Astrocyte (in vitro differentiated cells and primary cell): ENCODE measurements around the gene DCLK2. TPM values are rescaled to one million over a fixed set of nuclear protein-coding genes. Genes with fewer than 3 reads are reported as not detected.
A peak's percentile ranks its signal among the peaks of the same experiment; 100 is the strongest.

Experiments used
- DNase-seq: peaks from one replicate; pipeline ENCODE4 v3.0.0-alpha.2; 2010; ENCODE audit warnings: low read depth
- FAIRE-seq: peaks from 2 replicates; lab custom pipeline; 2011; peaks lifted over from hg19 to GRCh38; lab: Jason Lieb, UNC
- H2AFZ ChIP-seq: 2 replicates; pipeline ENCODE4 v1.6.0; 2012; ENCODE audit warnings: low read depth, low read length, inconsistent platforms
- H3K27ac ChIP-seq: 2 replicates; pipeline ENCODE4 v1.5.1; 2011; ENCODE audit warnings: low read depth, low read length, inconsistent platforms
- H3K27me3 ChIP-seq: 2 replicates; pipeline ENCODE4 v1.6.0; 2011; ENCODE audit warnings: low read length, inconsistent platforms; ENCODE audit not compliant: insufficient read depth
- H3K36me3 ChIP-seq: 2 replicates; pipeline ENCODE4 v1.5.1; 2011; ENCODE audit warnings: low read length, inconsistent platforms; ENCODE audit not compliant: insufficient read depth
- H3K4me1 ChIP-seq: 2 replicates; pipeline ENCODE4 v1.5.1; 2011; ENCODE audit warnings: low read length, inconsistent platforms; ENCODE audit not compliant: insufficient read depth
- H3K4me2 ChIP-seq: 2 replicates; pipeline ENCODE4 v1.6.0; 2012; ENCODE audit warnings: low read length, inconsistent platforms
- H3K4me3 ChIP-seq: 2 replicates; pipeline ENCODE4 v1.5.1; 2011; ENCODE audit warnings: low read depth, mild to moderate bottlenecking, low read length, inconsistent platforms; ENCODE audit not compliant: insufficient read depth
- H3K79me2 ChIP-seq: 2 replicates; pipeline ENCODE4 v1.6.0; 2012; ENCODE audit warnings: mild to moderate bottlenecking, low read length, inconsistent platforms; ENCODE audit not compliant: insufficient read depth
- H3K9ac ChIP-seq: 2 replicates; pipeline ENCODE4 v1.6.0; 2012; ENCODE audit warnings: mild to moderate bottlenecking, low read length, inconsistent platforms
- H3K9me3 ChIP-seq: 2 replicates; pipeline ENCODE4 v1.5.1; 2012; ENCODE audit warnings: low read depth, mild to moderate bottlenecking, low read length, inconsistent platforms; ENCODE audit not compliant: insufficient read depth
- H4K20me1 ChIP-seq: 2 replicates; pipeline ENCODE4 v1.6.0; 2012; ENCODE audit warnings: low read length, inconsistent platforms; ENCODE audit not compliant: insufficient read depth
- H3K27ac Mint-ChIP-seq: one replicate; pipeline ENCODE4 v1.8.0; 2021; ENCODE audit warnings: mild to moderate bottlenecking, mixed read lengths; ENCODE audit not compliant: unreplicated experiment
- H3K27me3 Mint-ChIP-seq: one replicate; pipeline ENCODE4 v1.8.0; 2021; ENCODE audit warnings: low read depth, mixed read lengths; ENCODE audit not compliant: unreplicated experiment
- H3K36me3 Mint-ChIP-seq: one replicate; pipeline ENCODE4 v1.8.0; 2021; ENCODE audit warnings: low read depth, mixed read lengths; ENCODE audit not compliant: unreplicated experiment
- H3K4me1 Mint-ChIP-seq: one replicate; pipeline ENCODE4 v1.8.0; 2021; ENCODE audit warnings: low read depth, mixed read lengths; ENCODE audit not compliant: unreplicated experiment
- H3K4me3 Mint-ChIP-seq: one replicate; pipeline ENCODE4 v1.8.0; 2021; ENCODE audit warnings: mild to moderate bottlenecking, moderate library complexity, mixed read lengths; ENCODE audit not compliant: unreplicated experiment
- H3K9me3 Mint-ChIP-seq: one replicate; pipeline ENCODE4 v1.8.0; 2021; ENCODE audit warnings: mild to moderate bottlenecking, mixed read lengths; ENCODE audit not compliant: unreplicated experiment
- CTCF ChIP-seq: IDR thresholded peaks from 2 replicates; pipeline ENCODE4 v1.5.1; 2011; ENCODE audit warnings: low read depth, mild to moderate bottlenecking, inconsistent platforms, low read length, moderate library complexity; ENCODE audit not compliant: insufficient read depth
- EZH2 ChIP-seq: IDR thresholded peaks from 2 replicates; pipeline ENCODE4 v1.6.1; 2012; ENCODE audit warnings: mild to moderate bottlenecking, low read length, inconsistent platforms; ENCODE audit not compliant: insufficient read depth
- total RNA-seq: library from RNA; stranded (reverse); gene quantifications from 2 replicates; pipeline ENCODE4 v1.2.1, GENCODE V29; 2021

DCLK2 gene
- total RNA-seq, 1 donor from 2014 or later, result 6.2 TPM

GRCh38 chr4:150237110-150237872 is 159.0 kb downstream of the DCLK2 start:
- H2AFZ ChIP-seq, result no peak overlapping the region
- DNase-seq, result peak; percentile 98
- peak; percentile 88 for FAIRE-seq
- H3K36me3 Mint-ChIP-seq, result peaks cover 14% of the 10 kb centered on the region
- H3K4me3 ChIP-seq, result peak overlapping the region; percentile 34
- H3K79me2 ChIP-seq, result no peaks in the 10 kb centered on the region
- peak overlapping the region; percentile 75 for H3K4me2 ChIP-seq
- H3K27me3 ChIP-seq, result no peaks in the 10 kb centered on the region
- peak overlapping the region; percentile 78 for H3K9ac ChIP-seq
- TF ChIP-seq EZH2, result no peak
- TF ChIP-seq CTCF, result no peak
- H3K4me3 Mint-ChIP-seq, result peak overlapping the region; percentile 74
- H3K4me1 Mint-ChIP-seq, result peaks cover 50% of the 10 kb centered on the region
- peak overlapping the region; percentile 96 for H3K27ac ChIP-seq
- no peaks in the 10 kb centered on the region for H3K9me3 ChIP-seq
- H4K20me1 ChIP-seq, result no peaks in the 10 kb centered on the region
- H3K9me3 Mint-ChIP-seq, result peaks cover 3% of the 10 kb centered on the region
- no peaks in the 10 kb centered on the region for H3K27me3 Mint-ChIP-seq
- peaks cover 48% of the 10 kb centered on the region for H3K4me1 ChIP-seq
- H3K36me3 ChIP-seq, result peaks cover 4% of the 10 kb centered on the region
- peak overlapping the region; percentile 99 for H3K27ac Mint-ChIP-seq

- Histone ChIP-seq H3K36me3 (peaks cover 4% of the 10 kb centered on the region), H2AFZ (no peak overlapping the region), H3K4me1 (peaks cover 46% of the 10 kb centered on the region), H3K4me3 (no peak overlapping the region), H3K27ac (peak overlapping the region; percentile 96), H3K9ac (no peak overlapping the region), H3K4me2 (no peak overlapping the region), H4K20me1 (no peaks in the 10 kb centered on the region), H3K9me3 (no peaks in the 10 kb centered on the region), H3K27me3 (no peaks in the 10 kb centered on the region), H3K79me2 (no peaks in the 10 kb centered on the region)
- DNase-seq (no peak), FAIRE-seq (no peak)
- TF ChIP-seq EZH2, result no peak
- no peak for TF ChIP-seq CTCF
- Mint-ChIP-seq H3K27me3 (no peaks in the 10 kb centered on the region), H3K9me3 (peaks cover 3% of the 10 kb centered on the region), H3K27ac (peak overlapping the region; percentile 86), H3K36me3 (peaks cover 9% of the 10 kb centered on the region), H3K4me3 (no peak overlapping the region), H3K4me1 (peaks cover 55% of the 10 kb centered on the region)
These were observed 160.3 kb downstream of the DCLK2 start for GRCh38 chr4:150238591-150238990.

- Histone ChIP-seq H3K9ac (no peak overlapping the region), H3K79me2 (no peaks in the 10 kb centered on the region), H3K4me1 (peaks cover 55% of the 10 kb centered on the region), H3K4me2 (no peak overlapping the region), H3K27ac (no peak overlapping the region), H3K36me3 (no peaks in the 10 kb centered on the region), H3K27me3 (no peaks in the 10 kb centered on the region), H2AFZ (no peak overlapping the region), H3K4me3 (no peak overlapping the region), H3K9me3 (no peaks in the 10 kb centered on the region), H4K20me1 (no peaks in the 10 kb centered on the region)
- Mint-ChIP-seq H3K36me3 (peaks cover 4% of the 10 kb centered on the region), H3K27me3 (no peaks in the 10 kb centered on the region), H3K4me3 (no peak overlapping the region), H3K4me1 (peaks cover 61% of the 10 kb centered on the region), H3K27ac (peak overlapping the region; percentile 64), H3K9me3 (no peaks in the 10 kb centered on the region)
- TF ChIP-seq EZH2, result no peak
- TF ChIP-seq CTCF, result no peak
- FAIRE-seq (no peak), DNase-seq (peak; percentile 61)
These were observed 161.8 kb downstream of the DCLK2 start for GRCh38 chr4:150240011-150240410.
